IgD-negative memory B cell (primary cell): ENCODE measurements around the gene PLIN5. TPM values are rescaled to one million over a fixed set of nuclear protein-coding genes. Genes with fewer than 3 reads are reported as not detected.
A peak's percentile ranks its signal among the peaks of the same experiment; 100 is the strongest.

ENCODE experiments used
- H3K27ac Mint-ChIP-seq, 3 donors: one replicate each; pipeline ENCODE4 v1.8.0; 2020 to 2022; ENCODE audit warnings: mild to moderate bottlenecking in 3 of 3, mixed read lengths in 3 of 3, moderate library complexity in 1 of 3
- H3K27me3 Mint-ChIP-seq: one replicate; pipeline ENCODE4 v1.8.0; 2021; ENCODE audit warnings: mixed read lengths
- H3K36me3 Mint-ChIP-seq: one replicate; pipeline ENCODE4 v1.8.0; 2020; ENCODE audit warnings: mild to moderate bottlenecking, mixed read lengths
- H3K4me1 Mint-ChIP-seq, 3 donors: one replicate each; pipeline ENCODE4 v1.8.0; 2020 to 2022; ENCODE audit warnings: mixed read lengths in 3 of 3, mild to moderate bottlenecking in 1 of 3
- H3K4me3 Mint-ChIP-seq, 4 donors: one replicate each; pipeline ENCODE4 v1.8.0; 2020 to 2022; ENCODE audit warnings: mild to moderate bottlenecking in 4 of 4, mixed read lengths in 4 of 4, moderate library complexity in 3 of 4
- H3K9me3 Mint-ChIP-seq, 3 donors: one replicate each; pipeline ENCODE4 v1.8.0; 2020 to 2021; ENCODE audit warnings: mixed read lengths in 3 of 3, mild to moderate bottlenecking in 1 of 3
- polyA plus RNA-seq: library from polyadenylated mRNA; unstranded; fragments of 300-500 nt; fragmentation: Illumina TruSeq; gene quantifications from one replicate; pipeline ENCODE4 v1.2.3, GENCODE V29; 2021

The PLIN5 gene
- polyA plus RNA-seq, result not detected

- peaks cover 18% of the 10 kb centered on the region for H3K27me3 Mint-ChIP-seq
- peaks cover 0 to under 1% (median 0%) of the 10 kb centered on the region in 3 donors for H3K9me3 Mint-ChIP-seq
- peak within 1 kb of the TSS in 2 of 4 donors; percentile 57 to 72 for H3K4me3 Mint-ChIP-seq
- H3K4me1 Mint-ChIP-seq, result peaks cover 4 to 12% (median 7%) of the 10 kb centered on the region in 3 donors
- no peak within 1 kb of the TSS for H3K27ac Mint-ChIP-seq
- no peaks in the 10 kb centered on the region for H3K36me3 Mint-ChIP-seq
Observed at GRCh38 chr19:4534836-4535658, at the start of gene PLIN5. PLIN5 (minus strand) TSS chr19:4535224; CDS start chr19:4534074, 1,150 bp downstream.

- no peak overlapping the region for H3K27ac Mint-ChIP-seq
- H3K9me3 Mint-ChIP-seq, result no peaks in the 10 kb centered on the region
- H3K4me3 Mint-ChIP-seq, result no peak overlapping the region
Observed at GRCh38 chr19:4583961-4584669, 49.1 kb upstream of the PLIN5 start.

GRCh38 chr19:4582980-4583842 lies 48.2 kb upstream of the PLIN5 start:
- Mint-ChIP-seq H3K27me3 (peaks cover 43% of the 10 kb centered on the region), H3K9me3 (no peaks in the 10 kb centered on the region)

More at GRCh38 chr19:4583961-4584669, 49.1 kb upstream of the PLIN5 start:
- H3K36me3 Mint-ChIP-seq, result peaks cover 2% of the 10 kb centered on the region
- H3K27me3 Mint-ChIP-seq, result peaks cover 42% of the 10 kb centered on the region
- peaks cover 4 to 7% (median 5%) of the 10 kb centered on the region in 3 donors for H3K4me1 Mint-ChIP-seq

GRCh38 chr19:4581666-4582553 lies 46.9 kb upstream of the PLIN5 start:
- Mint-ChIP-seq H3K36me3 (peaks cover 2% of the 10 kb centered on the region), H3K9me3 (no peaks in the 10 kb centered on the region), H3K27me3 (peaks cover 45% of the 10 kb centered on the region), H3K4me1 (peaks cover 4 to 7% (median 5%) of the 10 kb centered on the region in 3 donors), H3K27ac (no peak overlapping the region), H3K4me3 (peak overlapping the region in 3 of 4 donors; percentile 63 to 70 (median 65))

More at GRCh38 chr19:4582980-4583842, 48.2 kb upstream of the PLIN5 start:
- Mint-ChIP-seq H3K27ac (no peak overlapping the region), H3K36me3 (peaks cover 2% of the 10 kb centered on the region), H3K4me1 (peaks cover 4 to 7% (median 5%) of the 10 kb centered on the region in 3 donors), H3K4me3 (peak overlapping the region in 1 of 4 donors; percentile 76)

GRCh38 chr19:4580961-4581665 lies 46.1 kb upstream of the PLIN5 start:
- H3K27ac Mint-ChIP-seq, result no peak overlapping the region
- no peaks in the 10 kb centered on the region for H3K9me3 Mint-ChIP-seq
- H3K4me3 Mint-ChIP-seq, result no peak overlapping the region
- peaks cover 4 to 7% (median 5%) of the 10 kb centered on the region in 3 donors for H3K4me1 Mint-ChIP-seq
- H3K36me3 Mint-ChIP-seq, result peaks cover 2% of the 10 kb centered on the region
- peaks cover 49% of the 10 kb centered on the region for H3K27me3 Mint-ChIP-seq

GRCh38 chr19:4580021-4580901 lies 45.2 kb upstream of the PLIN5 start:
- H3K27ac Mint-ChIP-seq, result no peak overlapping the region
- no peaks in the 10 kb centered on the region for H3K36me3 Mint-ChIP-seq
- no peaks in the 10 kb centered on the region for H3K9me3 Mint-ChIP-seq
- peaks cover 4 to 7% (median 6%) of the 10 kb centered on the region in 3 donors for H3K4me1 Mint-ChIP-seq
- H3K4me3 Mint-ChIP-seq, result no peak overlapping the region
- H3K27me3 Mint-ChIP-seq, result peaks cover 46% of the 10 kb centered on the region

- H3K36me3 Mint-ChIP-seq, result no peaks in the 10 kb centered on the region
- H3K27ac Mint-ChIP-seq, result no peak overlapping the region
- H3K27me3 Mint-ChIP-seq, result peaks cover 43% of the 10 kb centered on the region
- H3K4me3 Mint-ChIP-seq, result no peak overlapping the region
- no peaks in the 10 kb centered on the region for H3K9me3 Mint-ChIP-seq
- H3K4me1 Mint-ChIP-seq, result peaks cover 4 to 7% (median 5%) of the 10 kb centered on the region in 3 donors
Observed at GRCh38 chr19:4579389-4579788, 44.4 kb upstream of the PLIN5 start.

- peak overlapping the region in 1 of 3 donors; percentile 53 for H3K27ac Mint-ChIP-seq
- H3K36me3 Mint-ChIP-seq, result no peaks in the 10 kb centered on the region
- H3K27me3 Mint-ChIP-seq, result peaks cover 43% of the 10 kb centered on the region
- no peak overlapping the region for H3K4me3 Mint-ChIP-seq
- H3K9me3 Mint-ChIP-seq, result no peaks in the 10 kb centered on the region
- H3K4me1 Mint-ChIP-seq, result peaks cover 4 to 7% (median 5%) of the 10 kb centered on the region in 3 donors
Observed at GRCh38 chr19:4578552-4579248, 43.7 kb upstream of the PLIN5 start.

GRCh38 chr19:4577020-4577782 lies 42.2 kb upstream of the PLIN5 start:
- Mint-ChIP-seq H3K27me3 (peaks cover 36% of the 10 kb centered on the region), H3K4me3 (no peak overlapping the region), H3K4me1 (peaks cover 3 to 5% (median 4%) of the 10 kb centered on the region in 3 donors), H3K36me3 (no peaks in the 10 kb centered on the region), H3K9me3 (no peaks in the 10 kb centered on the region), H3K27ac (no peak overlapping the region)

GRCh38 chr19:4576016-4576933 lies 41.3 kb upstream of the PLIN5 start:
- peaks cover 0 to 2% (median 0%) of the 10 kb centered on the region in 3 donors for H3K4me1 Mint-ChIP-seq
- H3K27ac Mint-ChIP-seq, result no peak overlapping the region
- H3K4me3 Mint-ChIP-seq, result no peak overlapping the region
- no peaks in the 10 kb centered on the region for H3K9me3 Mint-ChIP-seq
- no peaks in the 10 kb centered on the region for H3K36me3 Mint-ChIP-seq
- peaks cover 32% of the 10 kb centered on the region for H3K27me3 Mint-ChIP-seq
